DOHH2 (cell line): ENCODE data around the gene ZNF841.

Source experiments
- CTCF ChIP-seq: fragments of 200-600 bp; sonication (generic); IDR thresholded peaks from one replicate; pipeline ENCODE4 v1.5.1; 2014; ENCODE audit warnings: antibody characterized with exemption, mild to moderate bottlenecking, low read depth, low read length; ENCODE audit not compliant: poor library complexity, severe bottlenecking
- EZH2phosphoT487 ChIP-seq: fragments of 200-600 bp; sonication (generic); IDR thresholded peaks from 2 replicates; pipeline ENCODE4 v1.6.1; 2017; ENCODE audit warnings: borderline replicate concordance, mild to moderate bottlenecking, antibody characterized with exemption, low read length, moderate library complexity, mixed read lengths

DNA sequence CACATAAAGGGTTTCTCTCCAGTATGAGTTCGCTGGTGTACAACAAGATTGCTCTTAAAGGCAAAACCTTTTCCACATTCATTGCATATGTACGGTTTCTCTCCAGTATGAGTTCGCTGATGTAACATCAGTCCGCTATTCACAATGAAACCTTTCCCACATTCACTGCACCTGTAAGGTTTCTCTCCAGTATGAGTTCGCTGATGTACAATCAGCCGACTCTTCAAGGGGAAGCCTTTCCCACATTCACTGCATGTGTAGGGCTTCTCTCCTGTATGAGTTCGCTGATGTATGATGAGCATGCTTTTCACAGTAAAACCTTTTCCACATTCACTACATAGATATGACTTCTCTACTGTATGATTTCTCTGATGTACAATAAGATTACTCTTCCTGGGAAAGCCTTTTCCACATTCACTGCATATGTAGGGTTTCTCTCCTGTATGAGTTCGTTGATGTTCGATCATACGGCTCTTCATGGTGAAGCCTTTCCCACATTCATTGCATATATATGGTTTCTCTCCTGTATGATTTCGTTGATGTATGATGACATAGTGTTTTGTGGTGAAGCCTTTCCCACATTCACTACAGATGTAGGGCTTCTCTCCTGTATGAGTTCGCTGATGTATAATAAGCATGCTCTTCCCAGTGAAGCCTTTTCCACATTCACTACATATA is 61.4 kb downstream of the ZNF841 start:
- TF ChIP-seq CTCF (no peak), EZH2phosphoT487 (no peak)
